ENCODE measurements around the gene INKA2.
A peak's percentile ranks its signal among the peaks of the same experiment; 100 is the strongest.

Gene INKA2

GRCh38 chr1:111731956-111732355 lies 7.2 kb downstream of the INKA2 start:
- no peak for DNase-seq

GRCh38 chr1:111730706-111731105 lies 8.5 kb downstream of the INKA2 start:
- no peak for DNase-seq

- no peak for DNase-seq
Measured at GRCh38 chr1:111729946-111730681, 9.1 kb downstream of the INKA2 start.

- no peak for DNase-seq
Measured at GRCh38 chr1:111729271-111729921, 9.8 kb downstream of the INKA2 start.

- DNase-seq, result no peak
Measured at GRCh38 chr1:111727056-111727455, 12.1 kb downstream of the INKA2 start.

GRCh38 chr1:111725192-111725591 lies 14.0 kb downstream of the INKA2 start:
- DNase-seq, result no peak

- no peak for DNase-seq
Measured at GRCh38 chr1:111723871-111724270, 15.3 kb downstream of the INKA2 start.

GRCh38 chr1:111723091-111723806 lies 15.9 kb downstream of the INKA2 start:
- DNase-seq, result peak; percentile 31

- DNase-seq, result no peak
Measured at GRCh38 chr1:111720977-111721786, 18.0 kb downstream of the INKA2 start.

- DNase-seq, result no peak
Measured at GRCh38 chr1:111720274-111720976, 18.8 kb downstream of the INKA2 start.

- no peak for DNase-seq
Measured at GRCh38 chr1:111719674-111720132, 19.5 kb downstream of the INKA2 start.

- DNase-seq, result no peak
Measured at GRCh38 chr1:111719135-111719534, 20.1 kb downstream of the INKA2 start.

GRCh38 chr1:111717450-111717849 lies 21.7 kb downstream of the INKA2 start:
- no peak for DNase-seq

- DNase-seq, result no peak
Measured at GRCh38 chr1:111716333-111716732, 22.9 kb downstream of the INKA2 start.

- DNase-seq, result no peak
Measured at GRCh38 chr1:111709986-111710385, 29.2 kb downstream of the INKA2 start.

- DNase-seq, result no peak
Measured at GRCh38 chr1:111707906-111708305, 31.3 kb downstream of the INKA2 start.

- DNase-seq, result no peak
Measured at GRCh38 chr1:111706921-111707320, 32.3 kb downstream of the INKA2 start.

GRCh38 chr1:111705841-111706240 lies 33.4 kb downstream of the INKA2 start:
- DNase-seq, result no peak

- no peak for DNase-seq
Measured at GRCh38 chr1:111704776-111705175, 34.4 kb downstream of the INKA2 start.

- DNase-seq, result no peak
Measured at GRCh38 chr1:111704240-111704639, 35.0 kb downstream of the INKA2 start.

GRCh38 chr1:111702504-111703050 lies 36.6 kb downstream of the INKA2 start:
- DNase-seq, result no peak

GRCh38 chr1:111699268-111699667 lies 39.9 kb downstream of the INKA2 start:
- no peak for DNase-seq
